ENCODE measurements around the gene GPR68. TPM values are rescaled to one million over a fixed set of nuclear protein-coding genes. Genes with fewer than 3 reads are reported as not detected.

The GPR68 gene
- total RNA-seq, 1 donor from 2014 or later, result 0.58 TPM

- no peaks in the 10 kb centered on the region for H3K4me1 Mint-ChIP-seq (ENCODE audit: unreplicated experiment)
- no peak overlapping the region for H3K27ac Mint-ChIP-seq
- no peak for DNase-seq (ENCODE audit: extremely low spot score, unreplicated experiment)
- TF ChIP-seq, protein P1, sequence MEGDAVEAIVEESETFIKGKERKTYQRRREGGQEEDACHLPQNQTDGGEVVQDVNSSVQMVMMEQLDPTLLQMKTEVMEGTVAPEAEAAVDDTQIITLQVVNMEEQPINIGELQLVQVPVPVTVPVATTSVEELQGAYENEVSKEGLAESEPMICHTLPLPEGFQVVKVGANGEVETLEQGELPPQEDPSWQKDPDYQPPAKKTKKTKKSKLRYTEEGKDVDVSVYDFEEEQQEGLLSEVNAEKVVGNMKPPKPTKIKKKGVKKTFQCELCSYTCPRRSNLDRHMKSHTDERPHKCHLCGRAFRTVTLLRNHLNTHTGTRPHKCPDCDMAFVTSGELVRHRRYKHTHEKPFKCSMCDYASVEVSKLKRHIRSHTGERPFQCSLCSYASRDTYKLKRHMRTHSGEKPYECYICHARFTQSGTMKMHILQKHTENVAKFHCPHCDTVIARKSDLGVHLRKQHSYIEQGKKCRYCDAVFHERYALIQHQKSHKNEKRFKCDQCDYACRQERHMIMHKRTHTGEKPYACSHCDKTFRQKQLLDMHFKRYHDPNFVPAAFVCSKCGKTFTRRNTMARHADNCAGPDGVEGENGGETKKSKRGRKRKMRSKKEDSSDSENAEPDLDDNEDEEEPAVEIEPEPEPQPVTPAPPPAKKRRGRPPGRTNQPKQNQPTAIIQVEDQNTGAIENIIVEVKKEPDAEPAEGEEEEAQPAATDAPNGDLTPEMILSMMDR (conservative IDR thresholded peaks at IDR 0.05), result no peak
- peaks cover 9% of the 10 kb centered on the region for H3K36me3 Mint-ChIP-seq
- H3K9me3 Mint-ChIP-seq, result no peaks in the 10 kb centered on the region
- no peaks in the 10 kb centered on the region for H3K27me3 Mint-ChIP-seq
- H3K4me3 Mint-ChIP-seq, result no peak overlapping the region
These were observed 23.2 kb downstream of the GPR68 start for GRCh38 chr14:91221270-91221669.

DNA sequence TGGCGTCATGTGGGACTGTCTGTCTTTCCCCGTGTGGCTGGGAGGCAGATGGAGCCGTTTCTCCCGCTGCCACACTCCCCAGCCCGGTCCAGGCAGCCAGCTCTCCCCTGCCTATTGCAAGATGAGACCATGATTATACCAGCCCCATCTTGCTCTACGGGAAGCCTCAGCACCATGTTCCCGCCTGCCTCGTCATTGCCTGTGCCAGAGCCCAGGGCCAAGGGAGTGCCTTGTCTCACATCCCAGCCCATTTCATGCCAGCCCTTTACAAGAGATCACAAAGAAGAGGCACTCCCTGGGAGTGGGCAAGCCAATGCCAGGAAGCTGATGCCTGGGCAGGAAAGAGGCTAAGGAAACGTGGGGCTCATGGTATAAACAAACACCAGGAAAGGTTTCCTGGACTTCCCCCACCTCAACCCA is 23.9 kb downstream of the GPR68 start:
- no peak overlapping the region for H3K4me3 Mint-ChIP-seq
- H3K27me3 Mint-ChIP-seq, result no peaks in the 10 kb centered on the region
- no peaks in the 10 kb centered on the region for H3K4me1 Mint-ChIP-seq (ENCODE audit: unreplicated experiment)
- no peak for DNase-seq (ENCODE audit: extremely low spot score, unreplicated experiment)
- no peak overlapping the region for H3K27ac Mint-ChIP-seq
- H3K9me3 Mint-ChIP-seq, result no peaks in the 10 kb centered on the region
- TF ChIP-seq, protein P1 (conservative IDR thresholded peaks at IDR 0.05), result no peak
- peaks cover 13% of the 10 kb centered on the region for H3K36me3 Mint-ChIP-seq

GRCh38 chr14:91219517-91220389 is 24.8 kb downstream of the GPR68 start:
- peaks cover 13% of the 10 kb centered on the region for H3K36me3 Mint-ChIP-seq
- H3K4me3 Mint-ChIP-seq, result no peak overlapping the region
- DNase-seq (ENCODE audit: extremely low spot score, unreplicated experiment), result no peak
- no peaks in the 10 kb centered on the region for H3K9me3 Mint-ChIP-seq
- no peaks in the 10 kb centered on the region for H3K4me1 Mint-ChIP-seq (ENCODE audit: unreplicated experiment)
- no peak overlapping the region for H3K27ac Mint-ChIP-seq
- H3K27me3 Mint-ChIP-seq, result no peaks in the 10 kb centered on the region
- TF ChIP-seq, protein P1 (conservative IDR thresholded peaks at IDR 0.05), result no peak

- Mint-ChIP-seq H3K36me3 (peaks cover 18% of the 10 kb centered on the region), H3K4me3 (no peak overlapping the region), H3K27me3 (no peaks in the 10 kb centered on the region), H3K9me3 (no peaks in the 10 kb centered on the region), H3K27ac (no peak overlapping the region), H3K4me1 (ENCODE audit: unreplicated experiment) (no peaks in the 10 kb centered on the region)
- TF ChIP-seq, protein P1 (conservative IDR thresholded peaks at IDR 0.05), result no peak
- no peak for DNase-seq (ENCODE audit: extremely low spot score, unreplicated experiment)
These were observed 26.5 kb downstream of the GPR68 start for GRCh38 chr14:91218014-91218413.

GRCh38 chr14:91216731-91217226 is 27.7 kb downstream of the GPR68 start:
- Mint-ChIP-seq H3K4me3 (no peak overlapping the region), H3K9me3 (no peaks in the 10 kb centered on the region), H3K27me3 (no peaks in the 10 kb centered on the region), H3K4me1 (ENCODE audit: unreplicated experiment) (no peaks in the 10 kb centered on the region), H3K36me3 (peaks cover 18% of the 10 kb centered on the region), H3K27ac (no peak overlapping the region)
- TF ChIP-seq, protein P1 (conservative IDR thresholded peaks at IDR 0.05), result no peak
- no peak for DNase-seq (ENCODE audit: extremely low spot score, unreplicated experiment)

Data from type B pancreatic cell (in vitro differentiated cells).